B cell (primary cell): Measurements from ENCODE around the gene FBXL16. TPM values are rescaled to one million over a fixed set of nuclear protein-coding genes. Genes with fewer than 3 reads are reported as not detected.

Experiments used
- ATAC-seq: fragments of 200-7000 bp; cut with Tn5 transposase; one replicate; pipeline ENCODE4 v1.10.0; 2021; ENCODE audit warnings: low read depth, mild to moderate bottlenecking, moderate number of reproducible peaks, moderate library complexity
- CTCF ChIA-PET: fragments of 350-600 bp; sonication (Branson Sonifier 250); formaldehyde crosslinking; loops from one replicate; lab custom pipeline; 2021; ENCODE audit warnings: antibody characterized with exemption, inconsistent platforms; lab: Charles Lee
- POLR2A ChIA-PET: fragments of 350-600 bp; sonication (Branson Sonifier 250); formaldehyde crosslinking; loops from one replicate; lab custom pipeline; 2021; ENCODE audit warnings: antibody characterized with exemption; lab: Charles Lee
- DNase-seq: peaks from one replicate; pipeline ENCODE4 v3.0.0; 2013
- H2AFZ ChIP-seq: 2 replicates; pipeline ENCODE4 v1.6.1; 2012; ENCODE audit warnings: mild to moderate bottlenecking, low read depth, low read length; ENCODE audit not compliant: insufficient read depth, poor library complexity, severe bottlenecking
- H3K27ac ChIP-seq, 2 donors: 1 replicate in 1 of 2; 2 replicates in 1 of 2; pipeline ENCODE4 v1.5.1; 2012 to 2013; ENCODE audit warnings: low read length in 2 of 2, mild to moderate bottlenecking in 2 of 2, moderate library complexity in 1 of 2
- H3K27me3 ChIP-seq, 4 experiments: fragments of 200-600 bp in 1 of 4; sonication (generic) in 1 of 4; replicated peaks in 1 of 4; 1 replicate in 2 of 4; 2 replicates in 2 of 4; pipeline versions ENCODE4 v1.6.1 to v1.7.0; 2013 to 2016; ENCODE audit warnings: low read length in 3 of 4, mild to moderate bottlenecking in 2 of 4, mixed read lengths in 1 of 4, moderate library complexity in 1 of 4; ENCODE audit not compliant: insufficient read depth in 4 of 4, control insufficient read depth in 3 of 4; ENCODE audit errors: control extremely low read depth in 1 of 4
- H3K36me3 ChIP-seq, 2 experiments: replicated peaks in 1 of 2; 1 replicate in 1 of 2; 2 replicates in 1 of 2; pipeline versions ENCODE4 v1.6.1 to v1.7.1; 2013; ENCODE audit warnings: low read length in 1 of 2; ENCODE audit not compliant: insufficient read depth in 2 of 2, control insufficient read depth in 1 of 2; ENCODE audit errors: control extremely low read depth in 1 of 2, extremely low read depth in 1 of 2
- H3K4me1 ChIP-seq, 2 donors: fragments of 200-600 bp in 1 of 2; sonication (generic) in 1 of 2; 1 replicate in 1 of 2; 2 replicates in 1 of 2; pipeline versions ENCODE4 v1.5.1 to v1.6.1; 2013 to 2017; ENCODE audit warnings: low read length in 2 of 2; ENCODE audit not compliant: control insufficient read depth in 2 of 2, insufficient read depth in 2 of 2
- H3K4me2 ChIP-seq: replicated peaks from 2 replicates; pipeline ENCODE3; 2012; ENCODE audit warnings: mild to moderate bottlenecking, low read depth, low read length; ENCODE audit not compliant: poor library complexity, severe bottlenecking
- H3K4me3 ChIP-seq, 5 experiments: fragments of 200-600 bp in 1 of 5; sonication (generic) in 1 of 5; 1 replicate in 3 of 5; 2 replicates in 2 of 5; pipeline versions ENCODE4 v1.5.1 to v1.7.0; 2011 to 2016; ENCODE audit warnings: low read length in 4 of 5, mild to moderate bottlenecking in 4 of 5, low read depth in 2 of 5, control low read depth in 1 of 5, moderate library complexity in 1 of 5; ENCODE audit not compliant: insufficient read depth in 1 of 5; ENCODE audit errors: control extremely low read depth in 1 of 5, extremely low read depth in 1 of 5
- H3K79me2 ChIP-seq: fragments of 200-600 bp; sonication (generic); one replicate; pipeline ENCODE4 v1.6.0; 2016; ENCODE audit warnings: low read length; ENCODE audit not compliant: control insufficient read depth, insufficient read depth
- H3K9ac ChIP-seq: fragments of 200-600 bp; sonication (generic); 2 replicates; pipeline ENCODE4 v1.6.1; 2017; ENCODE audit warnings: mild to moderate bottlenecking, low read length, moderate library complexity
- H3K9me3 ChIP-seq, 3 donors: one replicate each; pipeline versions ENCODE4 v1.6.1 to v1.7.1; 2013; ENCODE audit warnings: low read length in 2 of 3; ENCODE audit not compliant: control insufficient read depth in 2 of 3, insufficient read depth in 1 of 3; ENCODE audit errors: control extremely low read depth in 1 of 3
- H4K20me1 ChIP-seq: 2 replicates; pipeline ENCODE4 v1.6.0; 2012; ENCODE audit warnings: mild to moderate bottlenecking, low read length; ENCODE audit not compliant: insufficient read depth, control insufficient read depth, poor library complexity, severe bottlenecking
- H3K27ac Mint-ChIP-seq: one replicate; pipeline ENCODE4 v1.8.0; 2021; ENCODE audit warnings: mixed read lengths
- H3K27me3 Mint-ChIP-seq: one replicate; pipeline ENCODE4 v1.8.0; 2021; ENCODE audit warnings: mixed read lengths
- H3K4me1 Mint-ChIP-seq: one replicate; pipeline ENCODE4 v1.8.0; 2021; ENCODE audit warnings: mixed read lengths
- H3K4me3 Mint-ChIP-seq: one replicate; pipeline ENCODE4 v1.8.0; 2021; ENCODE audit warnings: mixed read lengths
- H3K9me3 Mint-ChIP-seq: one replicate; pipeline ENCODE4 v1.8.0; 2022; ENCODE audit warnings: mixed read lengths; ENCODE audit not compliant: insufficient read depth
- CTCF ChIP-seq: fragments of 200-600 bp; IDR thresholded peaks from one replicate; pipeline ENCODE4 v1.8.0; 2022; ENCODE audit warnings: antibody characterized with exemption, mild to moderate bottlenecking
- EZH2 ChIP-seq: IDR thresholded peaks from 2 replicates; pipeline ENCODE4 v1.6.1; 2012; ENCODE audit warnings: borderline replicate concordance, low read depth, mild to moderate bottlenecking, moderate library complexity, low read length; ENCODE audit not compliant: insufficient read depth, poor library complexity, severe bottlenecking
- WGBS: methylation state at CpG from one replicate; pipeline ENCODE4 v1.1.5; 2013; ENCODE audit warnings: missing lambda C conversion rate; ENCODE audit not compliant: insufficient coverage; 5-methylcytosine and 5-hydroxymethylcytosine counted together
- intact Hi-C: fragments of 100-400 bp; cut with micrococcal nuclease; formaldehyde crosslinking; loops from one replicate; pipeline ENCODE4 v1.10.0; 2022
- polyA plus RNA-seq: library from polyadenylated mRNA; depleted of rRNA; stranded (reverse); fragments of >200 nt; gene quantifications from 2 replicates; pipeline ENCODE4 v1.2.3, GENCODE V29; 2012
- total RNA-seq, 2 donors: library from RNA; stranded (reverse); fragments of 120-200 nt in 1 of 2; gene quantifications; 1 replicate in 1 of 2; 2 replicates in 1 of 2; pipeline versions ENCODE4 v1.2.3 to v1.2.4, GENCODE V29; 2013 to 2022

Gene FBXL16
- total and polyA plus RNA-seq, 2 donors (not counting 1 experiment from before 2014, with no cell fraction given), result 2.2 to 5.8 TPM

GRCh38 chr16:706189-707061 is 824 bp upstream of the FBXL16 start:
- intact Hi-C loops, result no loop called here

More at GRCh38 chr16:706189-707061, 824 bp upstream of the FBXL16 start:
- no peak overlapping the region for H3K27ac ChIP-seq
- H3K4me2 ChIP-seq, result peak overlapping the region; percentile 38
- H3K4me1 ChIP-seq, result peaks cover 6 to 12% of the 10 kb centered on the region in 2 donors
- no peaks in the 10 kb centered on the region for H3K79me2 ChIP-seq
- WGBS, result 8% methylated on average over 49 of the region's 49 CpGs
- H2AFZ ChIP-seq, result no peak overlapping the region
- ChIA-PET POLR2A (interaction anchor here (0.7 kb wide), 1 partner anchor 1141 kb away, joined by 3 read pairs; no protein-coding TSS in a partner anchor), CTCF (interaction anchor here (1.2 kb wide), 1 partner anchor 10 kb away, joined by 3 read pairs; no protein-coding TSS in a partner anchor)
- peaks cover 0 to 25% (median 0%) of the 10 kb centered on the region in 3 donors for H3K9me3 ChIP-seq
- ATAC-seq, result no peak
- Mint-ChIP-seq H3K4me1 (no peaks in the 10 kb centered on the region), H3K27ac (no peak overlapping the region), H3K9me3 (no peaks in the 10 kb centered on the region), H3K4me3 (peak overlapping the region; percentile 26), H3K27me3 (peaks cover 36% of the 10 kb centered on the region)
- TF ChIP-seq EZH2 (no peak), CTCF (no peak)
- DNase-seq, result no peak
- H3K4me3 ChIP-seq, result no peak overlapping the region
- peaks cover 0 to 88% (median 40%) of the 10 kb centered on the region in 4 experiments for H3K27me3 ChIP-seq
- no peaks in the 10 kb centered on the region for H4K20me1 ChIP-seq
- no peaks in the 10 kb centered on the region for H3K36me3 ChIP-seq
- no peak overlapping the region for H3K9ac ChIP-seq
